AG04450 (cell line): Measurements from ENCODE around the gene SYNPR. TPM values are rescaled to one million over a fixed set of nuclear protein-coding genes. Genes with fewer than 3 reads are reported as not detected.

Source experiments
- CTCF ChIA-PET: fragments of 300-600, 350-600 bp; formaldehyde crosslinking; extraction: SDS; loops from one replicate; lab custom pipeline; 2022; ENCODE audit warnings: antibody characterized with exemption, inconsistent platforms; lab: Charles Lee
- POLR2A ChIA-PET: fragments of 350-600 bp; formaldehyde crosslinking; extraction: SDS; loops from one replicate; lab custom pipeline; 2021; ENCODE audit warnings: antibody characterized with exemption, inconsistent platforms; lab: Yijun Ruan, JAX
- DNase-seq: peaks from one replicate; pipeline ENCODE4 v3.0.0-alpha.2; 2011; ENCODE audit warnings: low read depth, low spot score
- H3K27ac ChIP-seq: one replicate; pipeline ENCODE4 v1.5.1; 2012; ENCODE audit warnings: low read depth, low read length, control low read depth
- H3K27me3 ChIP-seq: one replicate; pipeline ENCODE4 v1.6.0; 2012; ENCODE audit warnings: low read length; ENCODE audit not compliant: control insufficient read depth, insufficient read depth
- H3K4me3 ChIP-seq: 2 replicates; pipeline ENCODE4 v1.5.1; 2011; ENCODE audit warnings: mild to moderate bottlenecking, low read depth, low read length, control low read depth
- H3K9me3 ChIP-seq: 2 replicates; pipeline ENCODE4 v1.5.1; 2012; ENCODE audit warnings: low read length; ENCODE audit not compliant: control insufficient read depth, insufficient read depth
- polyA plus RNA-seq: library from polyadenylated mRNA; depleted of rRNA; stranded (reverse); fragments of >200 nt; gene quantifications from 2 replicates; pipeline ENCODE4 v1.2.3, GENCODE V29; 2011
- TF ChIP-seq, protein P1 (sequence below): IDR thresholded peaks from 2 replicates; pipeline ENCODE4 v1.5.1; 2011; ENCODE audit warnings: low read depth, low read length, control low read depth, inconsistent platforms

Gene SYNPR
- polyA plus RNA-seq, 1 experiment: not detected

DNA sequence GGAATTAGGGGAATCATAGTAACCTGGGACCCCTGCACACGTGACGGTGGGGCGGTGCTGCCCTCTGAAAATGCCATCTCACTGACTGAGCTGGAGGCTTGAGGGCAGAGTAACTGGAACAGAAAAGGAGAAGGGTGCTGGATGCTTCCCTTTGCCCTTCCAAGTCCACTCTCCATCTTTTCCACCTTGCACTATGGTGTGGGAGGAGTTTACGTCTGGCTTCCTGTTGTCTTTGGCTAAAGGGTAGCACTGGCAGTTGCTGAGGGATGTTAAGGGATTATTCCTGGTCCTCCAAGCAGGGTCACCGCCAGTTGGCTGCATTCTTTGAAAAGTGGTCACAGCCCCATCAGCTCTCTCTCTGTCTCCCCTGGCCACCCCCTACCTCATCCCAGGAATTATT lies 245.0 kb downstream of the SYNPR start:
- TF ChIP-seq, protein P1, sequence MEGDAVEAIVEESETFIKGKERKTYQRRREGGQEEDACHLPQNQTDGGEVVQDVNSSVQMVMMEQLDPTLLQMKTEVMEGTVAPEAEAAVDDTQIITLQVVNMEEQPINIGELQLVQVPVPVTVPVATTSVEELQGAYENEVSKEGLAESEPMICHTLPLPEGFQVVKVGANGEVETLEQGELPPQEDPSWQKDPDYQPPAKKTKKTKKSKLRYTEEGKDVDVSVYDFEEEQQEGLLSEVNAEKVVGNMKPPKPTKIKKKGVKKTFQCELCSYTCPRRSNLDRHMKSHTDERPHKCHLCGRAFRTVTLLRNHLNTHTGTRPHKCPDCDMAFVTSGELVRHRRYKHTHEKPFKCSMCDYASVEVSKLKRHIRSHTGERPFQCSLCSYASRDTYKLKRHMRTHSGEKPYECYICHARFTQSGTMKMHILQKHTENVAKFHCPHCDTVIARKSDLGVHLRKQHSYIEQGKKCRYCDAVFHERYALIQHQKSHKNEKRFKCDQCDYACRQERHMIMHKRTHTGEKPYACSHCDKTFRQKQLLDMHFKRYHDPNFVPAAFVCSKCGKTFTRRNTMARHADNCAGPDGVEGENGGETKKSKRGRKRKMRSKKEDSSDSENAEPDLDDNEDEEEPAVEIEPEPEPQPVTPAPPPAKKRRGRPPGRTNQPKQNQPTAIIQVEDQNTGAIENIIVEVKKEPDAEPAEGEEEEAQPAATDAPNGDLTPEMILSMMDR: no peak
- DNase-seq: no peak
- Histone ChIP-seq H3K4me3 (no peak overlapping the region), H3K27ac (no peak overlapping the region), H3K27me3 (no peaks in the 10 kb centered on the region), H3K9me3 (no peaks in the 10 kb centered on the region)
- ChIA-PET POLR2A (no interaction called here), CTCF (no interaction called here)

DNA sequence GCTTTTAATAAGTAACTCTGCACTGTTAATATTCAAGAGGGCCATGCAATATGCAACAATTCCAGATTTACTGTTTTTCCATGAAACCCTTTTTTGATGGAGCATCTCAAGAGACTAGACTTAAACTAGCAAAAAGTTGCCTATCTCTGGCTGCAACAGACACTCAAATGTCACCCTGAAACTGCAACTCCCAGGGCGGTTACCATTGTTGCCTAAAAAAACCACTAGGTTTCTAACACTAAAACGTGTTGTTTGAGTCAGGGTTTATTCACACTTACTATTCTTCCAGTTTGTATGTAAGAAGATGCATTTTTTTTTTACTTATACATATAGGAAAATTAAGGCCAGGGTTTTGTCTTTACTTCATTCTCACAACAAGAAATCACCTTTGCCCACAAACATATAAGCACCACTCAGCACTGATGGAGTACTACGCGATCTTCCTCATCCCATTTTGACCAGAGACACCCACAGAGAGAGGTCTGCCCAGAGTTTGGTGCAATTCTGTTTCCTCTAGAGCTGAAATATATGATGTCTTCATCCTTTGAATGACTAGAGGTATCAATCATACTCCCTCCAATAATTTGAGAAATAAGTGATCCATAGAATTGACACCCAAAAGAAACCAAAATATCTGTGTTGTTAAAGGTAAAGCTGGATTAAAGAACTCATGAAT lies 250.4 kb downstream of the SYNPR start:
- no peaks in the 10 kb centered on the region for H3K27me3 ChIP-seq
- no peaks in the 10 kb centered on the region for H3K9me3 ChIP-seq
- TF ChIP-seq, protein P1: no peak
- H3K27ac ChIP-seq: no peak overlapping the region
- no peak overlapping the region for H3K4me3 ChIP-seq
- DNase-seq: no peak
- POLR2A ChIA-PET: no interaction called here
- CTCF ChIA-PET: no interaction called here

DNA sequence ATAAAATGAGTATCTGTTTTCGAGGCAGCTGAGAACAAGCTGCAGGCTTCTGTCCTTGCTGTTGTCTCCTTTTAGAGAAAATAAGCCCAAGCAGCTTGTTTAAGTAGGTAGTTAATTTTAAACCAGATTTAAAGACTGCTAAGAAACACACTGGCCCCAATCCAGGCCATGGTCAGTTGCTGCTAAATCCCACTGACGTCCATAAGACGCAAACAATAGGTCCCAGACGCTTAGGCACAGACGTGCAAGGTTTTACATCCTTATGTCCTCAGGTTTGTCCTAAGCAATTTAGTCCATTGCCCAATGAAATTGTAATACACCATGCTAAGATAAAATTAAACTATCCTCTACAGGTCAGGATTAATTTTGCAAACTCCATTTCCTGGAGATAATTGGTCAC lies 254.4 kb downstream of the SYNPR start:
- DNase-seq: no peak

DNA sequence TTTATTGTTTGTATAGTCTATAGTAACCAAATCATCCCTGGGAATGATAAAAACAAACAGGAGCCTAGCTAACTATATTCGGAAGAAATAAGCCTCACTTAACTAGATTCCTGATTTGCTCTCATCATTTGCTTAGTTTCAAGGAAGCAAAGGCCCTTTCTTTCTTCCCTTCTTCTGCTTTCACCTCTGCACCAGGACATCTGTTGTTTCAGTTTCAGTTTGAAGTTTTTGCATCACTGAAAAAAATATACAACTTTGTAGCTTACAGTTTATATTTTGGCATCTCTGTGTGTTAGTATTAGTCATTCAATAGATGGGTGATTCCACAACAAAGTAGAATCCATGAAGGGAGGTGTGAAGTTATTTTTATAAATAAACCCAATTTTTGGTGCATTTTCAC lies 260.8 kb downstream of the SYNPR start:
- TF ChIP-seq, protein P1: no peak
- H3K27ac ChIP-seq: no peak overlapping the region
- no peaks in the 10 kb centered on the region for H3K27me3 ChIP-seq
- DNase-seq: no peak
- H3K9me3 ChIP-seq: no peaks in the 10 kb centered on the region
- H3K4me3 ChIP-seq: no peak overlapping the region
- ChIA-PET CTCF (no interaction called here), POLR2A (no interaction called here)

More for the DNA sequence above, 254.4 kb downstream of the SYNPR start:
- ChIA-PET POLR2A (no interaction called here), CTCF (no interaction called here)
- Histone ChIP-seq H3K9me3 (no peaks in the 10 kb centered on the region), H3K4me3 (no peak overlapping the region), H3K27me3 (no peaks in the 10 kb centered on the region), H3K27ac (no peak overlapping the region)
- TF ChIP-seq, protein P1: no peak

DNA sequence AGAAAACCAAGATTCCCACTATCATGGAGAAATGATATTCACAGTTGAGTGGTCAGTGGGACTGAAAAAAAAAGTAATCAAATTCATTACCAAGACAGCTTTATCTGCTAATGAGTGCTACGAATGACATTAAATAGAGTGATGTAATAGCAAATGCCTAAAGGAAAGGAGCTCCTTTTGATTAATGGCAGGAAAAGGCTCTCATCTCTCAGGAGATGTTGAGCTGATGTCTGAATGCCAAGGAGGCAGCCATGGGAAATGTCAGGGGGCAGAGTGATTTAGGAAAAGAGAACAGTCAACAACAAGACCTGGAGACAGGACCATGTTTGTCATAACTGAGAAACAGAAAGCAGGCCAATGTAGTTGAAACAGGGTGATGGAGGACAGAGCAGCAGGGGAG lies 277.7 kb downstream of the SYNPR start:
- Histone ChIP-seq H3K9me3 (no peaks in the 10 kb centered on the region), H3K27ac (no peak overlapping the region), H3K4me3 (no peak overlapping the region), H3K27me3 (peaks cover 2% of the 10 kb centered on the region)
- TF ChIP-seq, protein P1: no peak
- POLR2A ChIA-PET: no interaction called here
- CTCF ChIA-PET: no interaction called here
- DNase-seq: no peak
